Measurements from ENCODE around the gene CELF4. TPM values are rescaled to one million over a fixed set of nuclear protein-coding genes. Genes with fewer than 3 reads are reported as not detected.

Gene CELF4
- polyA plus RNA-seq, 4 donors, result 1.9 to 4.9 (median 3.0) TPM

DNA sequence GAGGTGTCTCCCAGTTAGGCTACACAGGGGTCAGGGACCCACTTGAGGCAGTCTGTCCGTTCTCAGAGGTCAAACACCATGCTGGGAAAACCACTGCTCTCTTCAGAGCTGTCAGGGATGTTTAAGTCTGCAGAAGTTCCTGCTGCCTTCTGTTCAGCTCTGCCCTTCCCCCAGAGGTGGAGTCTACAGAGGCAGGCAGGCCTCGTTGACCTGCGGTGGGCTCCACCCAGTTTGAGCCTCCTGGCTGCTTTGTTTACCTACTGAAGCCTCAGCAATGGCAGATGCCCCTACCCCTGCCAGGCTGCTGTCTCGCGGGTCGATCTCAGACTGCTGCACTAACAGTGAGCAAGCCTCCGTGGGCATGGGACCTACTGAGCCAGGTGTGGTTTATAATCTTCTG is 346.3 kb downstream of the CELF4 start:
- DNase-seq (ENCODE audit: low read depth in 4 of 4, low spot score in 2 of 4), result no peak

DNA sequence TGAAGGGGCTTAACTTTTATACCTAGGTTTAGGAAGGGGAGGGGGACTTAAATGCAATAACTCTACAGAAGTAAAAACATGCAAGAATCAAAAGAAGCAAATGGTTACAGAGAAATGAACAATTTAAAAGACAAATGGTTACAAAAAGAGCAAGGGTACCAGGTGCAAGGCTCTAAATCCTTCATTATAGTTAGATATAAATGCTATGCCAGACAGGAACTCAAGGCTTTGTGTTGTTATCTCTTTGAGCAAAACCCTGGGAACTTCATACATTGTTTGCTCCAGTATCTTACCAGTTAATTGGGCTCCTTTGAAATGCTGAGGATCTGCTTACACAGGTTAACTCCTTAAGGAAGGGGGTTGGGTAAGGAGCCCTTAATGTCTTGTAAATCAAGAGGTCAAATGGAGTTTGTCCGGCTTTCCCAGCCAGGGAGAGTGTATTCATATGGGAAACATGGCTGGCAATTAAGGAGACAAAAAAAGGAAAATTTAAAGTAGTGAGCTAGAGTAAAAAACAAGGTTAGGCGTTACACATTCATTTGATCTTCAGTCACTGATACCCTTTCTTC is 347.5 kb downstream of the CELF4 start:
- no peak for DNase-seq (ENCODE audit: low read depth in 4 of 4, low spot score in 2 of 4)

DNA sequence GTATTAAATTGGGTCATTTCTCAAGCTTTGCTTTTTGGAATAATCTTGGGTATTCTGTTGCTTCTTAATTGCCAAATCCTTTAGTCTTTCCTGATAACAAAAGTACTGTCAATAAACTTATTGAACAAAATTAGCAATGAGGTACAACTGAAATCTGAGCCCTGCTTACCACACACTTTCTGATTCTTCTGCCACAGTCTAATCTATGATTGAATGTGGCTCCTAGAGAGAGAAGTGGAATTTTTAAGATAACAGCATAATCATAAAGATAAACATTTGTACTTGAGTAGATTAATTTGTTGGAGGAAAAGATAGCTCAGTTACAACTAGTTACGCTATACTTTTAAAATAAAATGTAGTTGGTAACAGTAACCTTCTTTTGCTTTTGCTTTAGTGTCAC is 354.8 kb downstream of the CELF4 start:
- DNase-seq (ENCODE audit: low read depth in 4 of 4, low spot score in 2 of 4), result no peak

DNA sequence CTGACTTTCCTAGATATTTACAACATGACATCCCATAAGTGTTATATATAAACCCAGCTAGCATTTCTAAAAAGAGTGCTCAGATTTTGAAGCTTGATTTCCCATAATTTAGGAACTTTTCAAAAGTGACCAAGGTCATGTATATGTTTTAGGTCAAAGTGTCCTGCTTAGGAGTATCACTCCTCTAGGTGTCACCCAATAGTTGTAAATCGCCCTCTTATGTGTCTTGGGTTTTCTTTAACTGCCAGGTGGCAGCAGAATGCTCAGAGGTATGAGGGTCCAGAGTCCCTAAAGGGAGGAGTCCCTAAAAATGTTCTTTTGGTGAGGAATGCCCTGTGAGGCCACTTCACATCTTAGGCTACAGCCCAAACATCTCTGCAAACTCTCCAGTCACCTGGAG is 358.3 kb downstream of the CELF4 start:
- no peak for DNase-seq (ENCODE audit: low read depth in 4 of 4, low spot score in 2 of 4)

DNA sequence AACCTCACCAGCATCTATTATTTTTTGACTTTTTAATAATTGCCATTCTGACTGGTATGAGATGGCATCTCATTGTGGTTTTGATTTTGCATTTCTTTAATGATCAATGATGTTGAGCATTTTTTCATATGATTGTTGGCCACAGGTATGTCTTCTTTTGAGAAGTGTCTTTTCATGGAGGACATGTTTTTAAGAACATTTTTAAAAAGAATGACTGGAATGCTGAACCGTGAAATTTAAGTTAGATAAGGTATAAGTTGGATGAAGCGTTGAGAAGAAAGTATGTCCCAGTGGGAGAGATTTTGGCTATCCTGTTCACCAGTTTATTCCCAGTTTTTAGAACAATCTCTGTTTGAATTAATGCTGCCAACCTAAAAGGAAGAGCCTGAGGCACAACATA is 365.9 kb downstream of the CELF4 start:
- no peak for DNase-seq (ENCODE audit: low read depth in 4 of 4, low spot score in 2 of 4)
